Keratinocyte (primary cell): ENCODE measurements around the gene PSMD2. TPM values are rescaled to one million over a fixed set of nuclear protein-coding genes. Genes with fewer than 3 reads are reported as not detected.

Source experiments
- DNase-seq: peaks from one replicate; pipeline ENCODE4 v3.0.0-alpha.2; 2011; ENCODE audit warnings: low read depth, missing footprints, low spot score
- FAIRE-seq: peaks from 2 replicates; lab custom pipeline; 2011; peaks lifted over from hg19 to GRCh38; lab: Jason Lieb, UNC
- H2AFZ ChIP-seq: 2 replicates; pipeline ENCODE4 v1.6.0; 2012; ENCODE audit warnings: low read length, control low read depth, inconsistent platforms; ENCODE audit not compliant: control insufficient read depth
- H3K27ac ChIP-seq: 2 replicates; pipeline ENCODE4 v1.5.1; 2011; ENCODE audit warnings: low read length; ENCODE audit not compliant: control insufficient read depth, insufficient read depth
- H3K27me3 ChIP-seq: 3 replicates; pipeline ENCODE4 v1.6.0; 2011; ENCODE audit warnings: low read length; ENCODE audit not compliant: control insufficient read depth, insufficient read depth; ENCODE audit errors: extremely low read depth
- H3K36me3 ChIP-seq, 2 experiments: 2 replicates in 1 of 2; 3 replicates in 1 of 2; pipeline ENCODE4 v1.5.1; 2011; ENCODE audit warnings: low read length in 2 of 2, mild to moderate bottlenecking in 1 of 2; ENCODE audit not compliant: control insufficient read depth in 2 of 2, insufficient read depth in 2 of 2; ENCODE audit errors: extremely low read depth in 1 of 2
- H3K4me1 ChIP-seq: 3 replicates; pipeline ENCODE4 v1.5.1; 2011; ENCODE audit warnings: low read length; ENCODE audit not compliant: control insufficient read depth, insufficient read depth; ENCODE audit errors: extremely low read depth
- H3K4me2 ChIP-seq: 3 replicates; pipeline ENCODE4 v1.6.0; 2011; ENCODE audit warnings: low read depth, low read length; ENCODE audit not compliant: control insufficient read depth, insufficient read depth; ENCODE audit errors: extremely low read depth
- H3K4me3 ChIP-seq, 3 experiments: fragments of 200-600 bp in 1 of 3; sonication (generic) in 1 of 3; 2 replicates in 2 of 3; 3 replicates in 1 of 3; pipeline ENCODE4 v1.5.1; 2011 to 2016; ENCODE audit warnings: low read length in 3 of 3, mild to moderate bottlenecking in 3 of 3, control low read depth in 2 of 3, inconsistent platforms in 1 of 3, low read depth in 1 of 3, mixed read lengths in 1 of 3, mixed run types in 1 of 3, moderate library complexity in 1 of 3; ENCODE audit not compliant: control insufficient read depth in 2 of 3, insufficient read depth in 2 of 3; ENCODE audit errors: extremely low read depth in 1 of 3
- H3K79me2 ChIP-seq: 2 replicates; pipeline ENCODE4 v1.6.0; 2012; ENCODE audit warnings: low read length; ENCODE audit not compliant: control insufficient read depth, insufficient read depth
- H3K9ac ChIP-seq: 3 replicates; pipeline ENCODE4 v1.6.0; 2011; ENCODE audit warnings: low read length; ENCODE audit not compliant: control insufficient read depth, insufficient read depth; ENCODE audit errors: extremely low read depth
- H3K9me1 ChIP-seq: 3 replicates; pipeline ENCODE4 v1.6.0; 2011; ENCODE audit warnings: low read length; ENCODE audit not compliant: control insufficient read depth, insufficient read depth; ENCODE audit errors: extremely low read depth
- H3K9me3 ChIP-seq: 2 replicates; pipeline ENCODE4 v1.5.1; 2012; ENCODE audit warnings: low read depth, low read length; ENCODE audit not compliant: control insufficient read depth
- H4K20me1 ChIP-seq: 3 replicates; pipeline ENCODE4 v1.6.0; 2011; ENCODE audit warnings: low read length; ENCODE audit not compliant: control insufficient read depth, insufficient read depth; ENCODE audit errors: extremely low read depth
- EZH2 ChIP-seq: IDR thresholded peaks from one replicate; pipeline ENCODE4 v1.6.1; 2012; ENCODE audit warnings: inconsistent platforms, mild to moderate bottlenecking, low read length, moderate library complexity
- dilution Hi-C: fragments of 300-500 bp; cut with MboI; formaldehyde crosslinking; loops from one replicate; pipeline ENCODE4 v1.7.0; 2020; ENCODE audit warnings: low sequenced_read_pairs; ENCODE audit not compliant: extremely low pct_ligation_motif_present
- polyA plus RNA-seq, 5 experiments: library from polyadenylated mRNA; depleted of rRNA in 3 of 5; stranded (reverse) in 3 of 5; stranded (forward) in 1 of 5; unstranded in 1 of 5; fragments of >200 nt; gene quantifications; 1 replicate in 1 of 5; 2 replicates in 3 of 5; 3 replicates in 1 of 5; pipeline versions ENCODE4 v1.2.1 to v1.2.3, GENCODE V29; 2011 to 2012; ENCODE audit warnings: missing spikeins in 2 of 5, low read depth in 1 of 5, low replicate concordance in 1 of 5
- TF ChIP-seq, protein P1 (sequence below), 3 experiments: IDR thresholded peaks in 1 of 3; conservative IDR thresholded peaks in 1 of 3; optimal IDR thresholded peaks in 1 of 3; 2 replicates in 2 of 3; 3 replicates in 1 of 3; pipeline versions ENCODE3 to v1.5.1; 2011; ENCODE audit warnings: low read length in 3 of 3, mild to moderate bottlenecking in 3 of 3, moderate library complexity in 2 of 3, control low read depth in 1 of 3, inconsistent platforms in 1 of 3; ENCODE audit not compliant: insufficient read depth in 2 of 3; ENCODE audit errors: extremely low read depth in 1 of 3

Gene PSMD2
- polyA plus RNA-seq, 1 donor (not counting 4 experiments of a cell fraction or from before 2014, with no cell fraction given), result 593 TPM

- Histone ChIP-seq H3K9me3 (no peaks in the 10 kb centered on the region), H3K36me3 (peaks cover 15% of the 10 kb centered on the region in 2 experiments), H3K27me3 (no peaks in the 10 kb centered on the region), H3K79me2 (peaks cover 17% of the 10 kb centered on the region), H3K4me2 (peak overlapping the region; percentile 16), H3K4me1 (peaks cover 59% of the 10 kb centered on the region), H4K20me1 (peaks cover 3% of the 10 kb centered on the region), H3K27ac (no peak overlapping the region), H3K4me3 (no peak overlapping the region), H3K9ac (no peak overlapping the region), H2AFZ (no peak overlapping the region), H3K9me1 (peaks cover 3% of the 10 kb centered on the region)
- peak; percentile 93 for FAIRE-seq
- dilution Hi-C loops, result no loop called here
- no peak for DNase-seq
- no peak for TF ChIP-seq EZH2
- TF ChIP-seq, protein P1, sequence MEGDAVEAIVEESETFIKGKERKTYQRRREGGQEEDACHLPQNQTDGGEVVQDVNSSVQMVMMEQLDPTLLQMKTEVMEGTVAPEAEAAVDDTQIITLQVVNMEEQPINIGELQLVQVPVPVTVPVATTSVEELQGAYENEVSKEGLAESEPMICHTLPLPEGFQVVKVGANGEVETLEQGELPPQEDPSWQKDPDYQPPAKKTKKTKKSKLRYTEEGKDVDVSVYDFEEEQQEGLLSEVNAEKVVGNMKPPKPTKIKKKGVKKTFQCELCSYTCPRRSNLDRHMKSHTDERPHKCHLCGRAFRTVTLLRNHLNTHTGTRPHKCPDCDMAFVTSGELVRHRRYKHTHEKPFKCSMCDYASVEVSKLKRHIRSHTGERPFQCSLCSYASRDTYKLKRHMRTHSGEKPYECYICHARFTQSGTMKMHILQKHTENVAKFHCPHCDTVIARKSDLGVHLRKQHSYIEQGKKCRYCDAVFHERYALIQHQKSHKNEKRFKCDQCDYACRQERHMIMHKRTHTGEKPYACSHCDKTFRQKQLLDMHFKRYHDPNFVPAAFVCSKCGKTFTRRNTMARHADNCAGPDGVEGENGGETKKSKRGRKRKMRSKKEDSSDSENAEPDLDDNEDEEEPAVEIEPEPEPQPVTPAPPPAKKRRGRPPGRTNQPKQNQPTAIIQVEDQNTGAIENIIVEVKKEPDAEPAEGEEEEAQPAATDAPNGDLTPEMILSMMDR (optimal IDR thresholded peaks at IDR 0.05 in 1 of 3, IDR thresholded peaks at IDR 0.05 in 1 of 3, conservative IDR thresholded peaks at IDR 0.05 in 1 of 3; ENCODE audit: extremely low read depth in 1 of 3, insufficient read depth in 2 of 3, low read length in 3 of 3), result no peak
Measured at GRCh38 chr3:184341925-184342324, 42.9 kb downstream of the PSMD2 start.

DNA sequence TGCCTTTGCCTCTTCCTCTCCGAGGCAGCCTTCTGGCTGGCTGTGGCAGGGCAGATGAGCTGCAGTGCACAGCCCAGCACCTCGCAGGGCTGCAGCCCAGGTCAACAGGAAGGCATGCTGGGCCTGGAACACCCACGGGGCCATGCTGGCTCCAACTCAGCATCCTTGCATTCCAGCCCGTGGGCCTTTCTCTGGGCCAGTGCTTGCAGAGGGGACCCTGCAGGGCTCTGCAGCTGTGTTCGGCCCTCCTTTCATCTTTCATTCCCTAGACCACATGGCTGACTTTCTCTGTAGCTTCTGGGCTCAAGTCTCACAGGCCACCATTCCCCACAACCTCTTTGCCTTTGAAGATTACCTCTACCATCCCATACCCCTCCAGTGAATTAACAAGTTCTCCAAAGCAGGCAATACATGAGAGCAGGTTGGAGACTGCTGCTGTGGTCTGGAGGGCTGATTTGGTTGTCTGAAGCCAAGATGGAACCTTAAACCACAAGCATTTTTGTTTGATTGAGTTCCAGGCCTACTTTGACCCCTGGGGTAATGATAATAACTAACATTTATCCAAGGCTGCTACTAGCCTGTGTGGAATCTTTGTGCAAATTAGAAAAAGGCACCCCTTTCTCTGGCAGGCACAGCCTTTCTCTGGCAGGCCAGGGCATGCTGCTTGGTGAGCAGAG, 44.3 kb downstream of the PSMD2 start:
- no peak overlapping the region for H3K4me2 ChIP-seq
- TF ChIP-seq EZH2, result no peak
- TF ChIP-seq, protein P1 (optimal IDR thresholded peaks at IDR 0.05 in 1 of 3, IDR thresholded peaks at IDR 0.05 in 1 of 3, conservative IDR thresholded peaks at IDR 0.05 in 1 of 3; ENCODE audit: extremely low read depth in 1 of 3, insufficient read depth in 2 of 3, low read length in 3 of 3), result no peak
- H3K9me3 ChIP-seq, result no peaks in the 10 kb centered on the region
- H3K36me3 ChIP-seq, result peaks cover 15 to 17% of the 10 kb centered on the region in 2 experiments
- DNase-seq (no peak), FAIRE-seq (no peak)
- H4K20me1 ChIP-seq, result peaks cover 3% of the 10 kb centered on the region
- H3K79me2 ChIP-seq, result peaks cover 6% of the 10 kb centered on the region
- dilution Hi-C loops, result no loop called here
- H3K27me3 ChIP-seq, result no peaks in the 10 kb centered on the region
- no peak overlapping the region for H3K27ac ChIP-seq
- H3K9me1 ChIP-seq, result peaks cover 3% of the 10 kb centered on the region
- H3K4me3 ChIP-seq, result no peak overlapping the region
- H3K4me1 ChIP-seq, result peaks cover 45% of the 10 kb centered on the region
- H2AFZ ChIP-seq, result no peak overlapping the region
- H3K9ac ChIP-seq, result no peak overlapping the region
